HepG2 (cell line): ENCODE results near the gene NELFCD. TPM values are rescaled to one million over a fixed set of nuclear protein-coding genes. Genes with fewer than 3 reads are reported as not detected.

Experiments used
- AGO2 ChIP-seq: fragments of 200-400 bp; formaldehyde crosslinking; optimal IDR thresholded peaks from 2 replicates; pipeline ENCODE3; 2017; ENCODE audit warnings: mild to moderate bottlenecking, low read depth, low read length, moderate library complexity
- CREB3 ChIP-seq: sonication (generic); formaldehyde crosslinking; IDR thresholded peaks from 2 replicates; pipeline ENCODE4 v1.5.0; 2020; ENCODE audit warnings: missing genetic modification reagents
- CREBL2 ChIP-seq: sonication (generic); formaldehyde crosslinking; IDR thresholded peaks from 2 replicates; pipeline ENCODE4 v1.8.1; 2023; ENCODE audit warnings: missing genetic modification reagents, mild to moderate bottlenecking, borderline replicate concordance
- GABPA ChIP-seq, 2 experiments: IDR thresholded peaks; 2 replicates each; pipeline ENCODE4 v1.6.1; 2011 to 2016; ENCODE audit warnings: low read depth in 2 of 2, low read length in 1 of 2, missing biosample characterization in 1 of 2, missing genetic modification characterization in 1 of 2
- KDM2A ChIP-seq: sonication (generic); formaldehyde crosslinking; IDR thresholded peaks from 2 replicates; pipeline ENCODE4 v1.4.0; 2020; ENCODE audit warnings: low read depth, missing genetic modification reagents, borderline replicate concordance
- MBD4 ChIP-seq: IDR thresholded peaks from 2 replicates; pipeline ENCODE4 v1.6.1; 2012; ENCODE audit warnings: low read length, inconsistent platforms, borderline replicate concordance
- MLLT10 ChIP-seq: sonication (generic); formaldehyde crosslinking; IDR thresholded peaks from 2 replicates; pipeline ENCODE4 v1.4.0; 2020; ENCODE audit warnings: missing genetic modification reagents
- NCOA5 ChIP-seq: sonication (generic); formaldehyde crosslinking; IDR thresholded peaks from 2 replicates; pipeline ENCODE4 v1.4.0; 2020; ENCODE audit warnings: missing genetic modification reagents
- NFIC ChIP-seq: IDR thresholded peaks from 2 replicates; pipeline ENCODE4 v1.6.1; 2012; ENCODE audit warnings: mild to moderate bottlenecking, low read length, inconsistent platforms
- SP4 ChIP-seq: sonication (generic); formaldehyde crosslinking; IDR thresholded peaks from 2 replicates; pipeline ENCODE4 v1.8.1; 2023; ENCODE audit warnings: mild to moderate bottlenecking, missing genetic modification reagents
- SRSF1 ChIP-seq: fragments of 200-400 bp; formaldehyde crosslinking; optimal IDR thresholded peaks from 2 replicates; pipeline ENCODE3; 2017; ENCODE audit warnings: mild to moderate bottlenecking, low read depth, low read length, moderate library complexity
- TSC22D2 ChIP-seq: sonication (generic); formaldehyde crosslinking; IDR thresholded peaks from 2 replicates; pipeline ENCODE4 v1.5.1; 2020; ENCODE audit warnings: missing genetic modification reagents, mild to moderate bottlenecking, borderline replicate concordance
- ZEB1 ChIP-seq: IDR thresholded peaks from 2 replicates; pipeline ENCODE4 v1.6.1; 2012; ENCODE audit warnings: mild to moderate bottlenecking, low read depth, inconsistent platforms; ENCODE audit not compliant: insufficient replicate concordance
- ZNF33B ChIP-seq: sonication (generic); formaldehyde crosslinking; IDR thresholded peaks from 2 replicates; pipeline ENCODE4 v1.5.1; 2020; ENCODE audit warnings: mild to moderate bottlenecking, missing genetic modification reagents
- ZNF407 ChIP-seq: sonication (generic); formaldehyde crosslinking; IDR thresholded peaks from one replicate; pipeline ENCODE4 v1.5.1; 2020; ENCODE audit warnings: mild to moderate bottlenecking, missing genetic modification reagents; ENCODE audit errors: not compliant biosample characterization
- ZNF639 ChIP-seq: conservative IDR thresholded peaks from 2 replicates; pipeline ENCODE4 v1.6.1; 2018; ENCODE audit warnings: missing genetic modification reagents
- ZSCAN25 ChIP-seq: sonication (generic); formaldehyde crosslinking; IDR thresholded peaks from 2 replicates; pipeline ENCODE4 v1.8.0; 2022; ENCODE audit warnings: mild to moderate bottlenecking, missing genetic modification reagents
- ZSCAN31 ChIP-seq: sonication (generic); formaldehyde crosslinking; IDR thresholded peaks from 2 replicates; pipeline ENCODE4 v1.5.0; 2020; ENCODE audit warnings: low read depth, mild to moderate bottlenecking, missing genetic modification reagents
- polyA plus RNA-seq, 8 experiments: library from polyadenylated mRNA; depleted of rRNA in 3 of 8; stranded (reverse) in 7 of 8; unstranded in 1 of 8; fragments of >200 nt; fragmentation: Illumina TruSeq in 4 of 8; extraction: Trizol in 4 of 8; gene quantifications; 2 replicates each; pipeline versions ENCODE4 v1.2.1 to v1.2.3, GENCODE V29; 2011 to 2016; ENCODE audit warnings: low read depth in 4 of 8, missing spikeins in 1 of 8, mixed read lengths in 1 of 8; ENCODE audit not compliant: insufficient read depth in 1 of 8
- total RNA-seq, 5 experiments: library from RNA; depleted of rRNA; stranded (reverse); fragments of >200 nt; fragmentation: Illumina TruSeq; extraction: Trizol; gene quantifications; 2 replicates each; pipeline ENCODE4 v1.2.3, GENCODE V29; 2016; ENCODE audit warnings: low read depth in 1 of 5

Gene NELFCD
- total and polyA plus RNA-seq, 2 of the 13 experiments (the other 11 are each of a cell fraction or from before 2014, with no cell fraction given) = 159 to 203 TPM

GRCh38 chr20:58967652-58968429, 13.2 kb upstream of the NELFCD start (continued):
- TF ChIP-seq ZSCAN25 = 0 out of 2 replicates have a peak, but pooled peaks have one; percentile 56
- TF ChIP-seq SP4 (CRISPR knock-in tag) = peak; percentile 31; the same call in 1 of the 2 replicates
- TF ChIP-seq ZNF407 (CRISPR knock-in tag) = no peak
- no peak for TF ChIP-seq KDM2A
- TF ChIP-seq ZNF639 (CRISPR knock-in tag) = no peak
- no peak for TF ChIP-seq ZNF33B (CRISPR knock-in tag)
- no peak for TF ChIP-seq CREBL2 (CRISPR knock-in tag)
- TF ChIP-seq MBD4 = no peak
- TF ChIP-seq SRSF1 = peak; percentile 50
- TF ChIP-seq NCOA5 (CRISPR knock-in tag) = no peak
- no peak for TF ChIP-seq ZSCAN31 (CRISPR knock-in tag)
- TF ChIP-seq ZEB1 = peak; percentile 23
- no peak for TF ChIP-seq GABPA (IDR thresholded peaks at IDR 0.05; ENCODE audit: low read depth, low read length)
- no peak for TF ChIP-seq GABPA (CRISPR knock-in tag; IDR thresholded peaks at IDR 0.05; ENCODE audit: low read depth)
- TF ChIP-seq CREB3 (CRISPR knock-in tag) = no peak
- no peak for TF ChIP-seq NFIC
- TF ChIP-seq MLLT10 = no peak
- no peak for TF ChIP-seq AGO2
- TF ChIP-seq TSC22D2 (CRISPR knock-in tag) = no peak
